Peyer's patch (tissue), 4 donors: ENCODE measurements around the gene ZNHIT1. TPM values are rescaled to one million over a fixed set of nuclear protein-coding genes. Genes with fewer than 3 reads are reported as not detected.

Experiments
- DNase-seq, 3 donors: peaks; one replicate each; pipeline ENCODE4 v3.0.0-alpha.2; 2017 to 2019
- H3K27ac ChIP-seq, 4 donors: fragments of 200-600 bp; sonication (generic); one replicate each; pipeline ENCODE4 v1.5.1; 2016 to 2019
- H3K27me3 ChIP-seq, 2 donors: fragments of 200-600 bp; sonication (generic); one replicate each; pipeline ENCODE4 v1.5.1; 2019
- H3K36me3 ChIP-seq, 3 donors: fragments of 200-600 bp; sonication (generic); one replicate each; pipeline ENCODE4 v1.5.1; 2016 to 2019
- H3K4me1 ChIP-seq, 4 donors: fragments of 200-600 bp; sonication (generic); one replicate each; pipeline ENCODE4 v1.5.1; 2016 to 2019
- H3K4me3 ChIP-seq, 4 donors: fragments of 200-600 bp; sonication (generic); 1 replicate in 3 of 4; 2 replicates in 1 of 4; pipeline ENCODE4 v1.5.1; 2016 to 2019; ENCODE audit warnings: mild to moderate bottlenecking in 1 of 4
- H3K9me3 ChIP-seq, 4 donors: fragments of 200-600 bp; sonication (generic); one replicate each; pipeline ENCODE4 v1.5.1; 2016 to 2019; ENCODE audit warnings: mild to moderate bottlenecking in 1 of 4
- CTCF ChIP-seq, 6 experiments: fragments of 450-650 bp in 4 of 6; fragments of 200-600 bp in 2 of 6; sonication (generic) in 1 of 6; IDR thresholded peaks; one replicate each; pipeline ENCODE4 v1.5.1; 2017 to 2019; ENCODE audit warnings: antibody characterized with exemption in 6 of 6, mild to moderate bottlenecking in 3 of 6, moderate library complexity in 1 of 6
- POLR2A ChIP-seq, 2 donors: fragments of 450-650 bp; IDR thresholded peaks; one replicate each; pipeline ENCODE4 v1.5.1; 2017; ENCODE audit warnings: antibody characterized with exemption in 2 of 2, mild to moderate bottlenecking in 2 of 2, moderate library complexity in 2 of 2
- small RNA-seq, 2 donors: library from RNA; depleted of rRNA; stranded (forward); fragments of <200 nt; gene quantifications; one replicate each; pipeline ENCODE3, GENCODE V24; 2016
- total RNA-seq, 4 donors: library from RNA; depleted of rRNA; stranded (reverse); fragments of >200 nt; gene quantifications; one replicate each; pipeline ENCODE4 v1.1.0, GENCODE V29; 2016

Gene ZNHIT1
- total RNA-seq, 4 donors from 2014 or later: 37.1 to 142 (median 110) TPM

GRCh38 chr7:101273206-101273605 lies 55.2 kb downstream of the ZNHIT1 start:
- Histone ChIP-seq H3K36me3 (no peaks in the 10 kb centered on the region), H3K9me3 (no peaks in the 10 kb centered on the region), H3K27ac (no peak overlapping the region), H3K27me3 (no peaks in the 10 kb centered on the region), H3K4me1 (no peaks in the 10 kb centered on the region), H3K4me3 (no peak overlapping the region)
- DNase-seq: no peak
- no peak for TF ChIP-seq CTCF (IDR thresholded peaks at IDR 0.05)
- no peak for TF ChIP-seq POLR2A (IDR thresholded peaks at IDR 0.05)

Small RNA genes lying within 50 kb of the gene (small RNA-seq; reads per million reads assigned to genes)
- 0 to 0.06 reads per million in 2 donors for gene RNU6-1104P

Other genes starting within 250 kb of the ZNHIT1 start
- gene MUC12, start 248.6 kb upstream of the ZNHIT1 start, total RNA-seq: 10 to 100 TPM in 2 of 4 donors, 1 to 10 TPM in 2; 4.8 to 31.8 (median 9.0) TPM
- 1,000 to 10,000 TPM in 1 of 4 donors, 100 to 1,000 TPM in 2, 10 to 100 TPM in 1; 64.4 to 1,011 (median 801) TPM for gene MUC17, start 198.1 kb upstream of the ZNHIT1 start, total RNA-seq
- 10 to 100 TPM; 19.4 to 43.7 (median 38.3) TPM for gene TRIM56, start 132.7 kb upstream of the ZNHIT1 start, total RNA-seq
- gene SERPINE1, start 91.1 kb upstream of the ZNHIT1 start, total RNA-seq: 1 to 10 TPM; 2.4 to 8.3 (median 3.3) TPM
- 100 to 1,000 TPM in 2 of 4 donors, 10 to 100 TPM in 2; 53.6 to 136 (median 95.7) TPM for gene AP1S1, start 63.7 kb upstream of the ZNHIT1 start, total RNA-seq
- under 1 TPM in 1 of 4 donors, not detected in 3; 0.94 TPM for gene VGF, start 52.6 kb upstream of the ZNHIT1 start, total RNA-seq
- gene NAT16, start 37.9 kb upstream of the ZNHIT1 start, total RNA-seq: 1 to 10 TPM in 1 of 4 donors, not detected in 3; 1.0 TPM
- 100 to 1,000 TPM in 2 of 4 donors, 10 to 100 TPM in 1, not detected in 1; 91.4 to 195 (median 123) TPM for gene MOGAT3, start 17.1 kb upstream of the ZNHIT1 start, total RNA-seq
- 100 to 1,000 TPM in 2 of 4 donors, 10 to 100 TPM in 2; 62.7 to 103 (median 83.7) TPM for gene PLOD3, start 584 bp upstream of the ZNHIT1 start, total RNA-seq
- gene CLDN15, start 19.6 kb downstream of the ZNHIT1 start, total RNA-seq: 100 to 1,000 TPM in 3 of 4 donors, 10 to 100 TPM in 1; 94.9 to 942 (median 697) TPM
- gene FIS1, start 26.9 kb downstream of the ZNHIT1 start, total RNA-seq: 100 to 1,000 TPM; 143 to 289 (median 231) TPM
- gene IFT22, start 103.6 kb downstream of the ZNHIT1 start, total RNA-seq: 1 to 10 TPM in 3 of 4 donors, under 1 TPM in 1; 0.85 to 4.6 (median 2.3) TPM
- not detected for gene COL26A1, start 144.7 kb downstream of the ZNHIT1 start, total RNA-seq